ENCODE data around the gene RPRD1B.

Gene RPRD1B

DNA sequence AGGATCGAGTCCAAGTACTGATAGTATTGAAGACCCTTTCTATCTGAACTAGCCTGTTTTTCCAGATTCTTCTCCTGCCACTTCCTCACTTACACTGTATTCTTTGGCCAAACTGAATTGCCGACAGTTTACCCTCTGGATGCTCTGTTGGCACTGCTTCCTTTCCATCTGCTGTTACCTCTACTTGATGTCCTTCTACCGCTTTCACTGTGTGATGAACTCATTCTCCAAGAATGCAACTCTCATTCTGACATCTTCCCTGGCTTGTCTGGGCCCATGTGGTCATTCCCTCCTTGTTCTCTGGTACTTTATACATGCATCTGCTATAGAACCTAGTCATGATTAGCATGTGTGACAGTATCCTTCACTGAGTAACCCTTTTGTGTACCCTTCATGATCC lies 16.3 kb downstream of the RPRD1B start:
- TF ChIP-seq, protein P1, sequence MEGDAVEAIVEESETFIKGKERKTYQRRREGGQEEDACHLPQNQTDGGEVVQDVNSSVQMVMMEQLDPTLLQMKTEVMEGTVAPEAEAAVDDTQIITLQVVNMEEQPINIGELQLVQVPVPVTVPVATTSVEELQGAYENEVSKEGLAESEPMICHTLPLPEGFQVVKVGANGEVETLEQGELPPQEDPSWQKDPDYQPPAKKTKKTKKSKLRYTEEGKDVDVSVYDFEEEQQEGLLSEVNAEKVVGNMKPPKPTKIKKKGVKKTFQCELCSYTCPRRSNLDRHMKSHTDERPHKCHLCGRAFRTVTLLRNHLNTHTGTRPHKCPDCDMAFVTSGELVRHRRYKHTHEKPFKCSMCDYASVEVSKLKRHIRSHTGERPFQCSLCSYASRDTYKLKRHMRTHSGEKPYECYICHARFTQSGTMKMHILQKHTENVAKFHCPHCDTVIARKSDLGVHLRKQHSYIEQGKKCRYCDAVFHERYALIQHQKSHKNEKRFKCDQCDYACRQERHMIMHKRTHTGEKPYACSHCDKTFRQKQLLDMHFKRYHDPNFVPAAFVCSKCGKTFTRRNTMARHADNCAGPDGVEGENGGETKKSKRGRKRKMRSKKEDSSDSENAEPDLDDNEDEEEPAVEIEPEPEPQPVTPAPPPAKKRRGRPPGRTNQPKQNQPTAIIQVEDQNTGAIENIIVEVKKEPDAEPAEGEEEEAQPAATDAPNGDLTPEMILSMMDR (IDR thresholded peaks at IDR 0.05; ENCODE audit: low read depth, low read length), result no peak
- H3K4me3 ChIP-seq (ENCODE audit: low read depth, low read length), result no peak overlapping the region
- in situ Hi-C loops (cut with HindIII; ENCODE audit: low sequenced_read_pairs), result no loop called here
- peak; percentile 76 for DNase-seq (ENCODE audit: low read depth, low spot score)

GRCh38 chr20:38050686-38051085 lies 17.1 kb downstream of the RPRD1B start:
- in situ Hi-C loops (cut with HindIII; ENCODE audit: low sequenced_read_pairs), result no loop called here
- TF ChIP-seq, protein P1 (IDR thresholded peaks at IDR 0.05; ENCODE audit: low read depth, low read length), result no peak
- DNase-seq (ENCODE audit: low read depth, low spot score), result no peak
- H3K4me3 ChIP-seq (ENCODE audit: low read depth, low read length), result no peak overlapping the region

DNA sequence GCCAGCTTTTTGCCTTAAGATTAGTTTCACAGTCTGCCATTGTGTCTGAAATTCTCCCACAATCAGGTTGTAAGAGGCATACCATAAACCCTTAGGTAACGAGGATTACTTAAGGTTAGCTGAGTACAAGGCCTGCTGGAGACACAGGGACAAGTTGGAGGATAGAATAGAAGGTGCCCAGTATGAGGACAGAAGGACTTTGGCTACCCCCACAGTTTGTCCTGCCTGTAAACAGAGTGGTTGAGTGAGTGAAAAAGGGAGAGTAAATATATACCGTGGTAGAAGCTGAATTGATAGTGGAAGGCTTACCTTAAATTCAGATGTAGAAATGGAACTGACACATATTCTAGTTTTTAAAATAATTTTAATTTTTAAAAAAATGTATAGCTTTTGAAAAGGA lies 19.3 kb downstream of the RPRD1B start:
- H3K4me3 ChIP-seq (ENCODE audit: low read depth, low read length), result no peak overlapping the region
- in situ Hi-C loops (cut with HindIII; ENCODE audit: low sequenced_read_pairs), result no loop called here
- no peak for DNase-seq (ENCODE audit: low read depth, low spot score)
- TF ChIP-seq, protein P1 (IDR thresholded peaks at IDR 0.05; ENCODE audit: low read depth, low read length), result no peak

DNA sequence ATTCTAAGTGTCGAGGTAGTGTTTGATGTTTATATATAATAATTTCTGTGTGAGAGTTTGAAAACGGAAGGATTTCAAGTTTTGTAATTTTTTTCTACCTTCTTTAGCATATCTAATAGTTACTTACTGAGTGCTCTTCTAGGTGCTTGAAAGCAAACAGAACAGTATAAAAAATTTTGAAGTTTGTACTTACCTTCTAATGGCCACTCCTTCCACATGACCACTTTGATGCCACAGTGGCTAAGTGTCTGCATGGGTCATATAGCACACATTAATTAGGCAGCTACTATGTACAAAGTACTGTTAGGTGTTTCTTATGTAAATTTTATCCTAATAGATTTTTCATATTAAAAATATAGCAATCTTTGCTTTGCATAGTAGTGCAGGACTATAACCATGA lies 21.1 kb downstream of the RPRD1B start:
- in situ Hi-C loops (cut with HindIII; ENCODE audit: low sequenced_read_pairs), result no loop called here
- no peak for DNase-seq (ENCODE audit: low read depth, low spot score)

GRCh38 chr20:38055294-38055693 lies 21.7 kb downstream of the RPRD1B start:
- in situ Hi-C loops (cut with HindIII; ENCODE audit: low sequenced_read_pairs), result no loop called here
- TF ChIP-seq, protein P1 (IDR thresholded peaks at IDR 0.05; ENCODE audit: low read depth, low read length), result no peak
- DNase-seq (ENCODE audit: low read depth, low spot score), result no peak
- H3K4me3 ChIP-seq (ENCODE audit: low read depth, low read length), result no peak overlapping the region

More for the DNA sequence above, 21.1 kb downstream of the RPRD1B start:
- H3K4me3 ChIP-seq (ENCODE audit: low read depth, low read length), result no peak overlapping the region
- TF ChIP-seq, protein P1 (IDR thresholded peaks at IDR 0.05; ENCODE audit: low read depth, low read length), result no peak

GRCh38 chr20:38055848-38056247 lies 22.3 kb downstream of the RPRD1B start:
- TF ChIP-seq, protein P1 (IDR thresholded peaks at IDR 0.05; ENCODE audit: low read depth, low read length), result no peak
- no peak for DNase-seq (ENCODE audit: low read depth, low spot score)
- in situ Hi-C loops (cut with HindIII; ENCODE audit: low sequenced_read_pairs), result no loop called here
- H3K4me3 ChIP-seq (ENCODE audit: low read depth, low read length), result no peak overlapping the region
